GM23338 (cell line): ENCODE measurements around the gene CNOT6L. TPM values are rescaled to one million over a fixed set of nuclear protein-coding genes. Genes with fewer than 3 reads are reported as not detected.

Experiments used
- ATAC-seq: fragments of 200-7000 bp; cut with Tn5 transposase; 3 replicates; pipeline ENCODE4 v1.9.1; 2020
- DNase-seq: peaks from one replicate; pipeline ENCODE4 v3.0.0-alpha.2; 2015; ENCODE audit warnings: low spot score
- H2AFZ ChIP-seq: fragments of 200-600 bp; sonication (generic); 2 replicates; pipeline ENCODE4 v1.8.0; 2016; ENCODE audit warnings: antibody characterized with exemption, mild to moderate bottlenecking, moderate library complexity
- H3F3A ChIP-seq: fragments of 200-600 bp; sonication (generic); replicated peaks from 2 replicates; pipeline ENCODE4 v1.8.0; 2017; ENCODE audit warnings: antibody characterized with exemption, mixed run types, low read depth
- H3K27ac ChIP-seq: fragments of 200-600 bp; sonication (generic); 2 replicates; pipeline ENCODE4 v1.6.1; 2016; ENCODE audit warnings: low read depth
- H3K27me3 ChIP-seq: fragments of 200-600 bp; sonication (generic); 2 replicates; pipeline ENCODE4 v1.8.0; 2016; ENCODE audit warnings: mild to moderate bottlenecking, mixed run types, moderate library complexity; ENCODE audit not compliant: insufficient read depth
- H3K36me3 ChIP-seq: fragments of 200-600 bp; sonication (generic); 2 replicates; pipeline ENCODE4 v1.8.0; 2016; ENCODE audit warnings: mild to moderate bottlenecking; ENCODE audit not compliant: insufficient read depth
- H3K4me1 ChIP-seq: fragments of 200-600 bp; sonication (generic); 2 replicates; pipeline ENCODE4 v1.8.0; 2016; ENCODE audit warnings: mild to moderate bottlenecking, moderate library complexity; ENCODE audit not compliant: insufficient read depth
- H3K4me2 ChIP-seq: fragments of 200-600 bp; sonication (generic); 2 replicates; pipeline ENCODE4 v1.7.1; 2017; ENCODE audit warnings: mixed run types
- H3K4me3 ChIP-seq: fragments of 200-600 bp; sonication (generic); 2 replicates; pipeline ENCODE4 v1.6.1; 2016; ENCODE audit warnings: mixed run types
- H3K79me2 ChIP-seq: fragments of 200-600 bp; sonication (generic); replicated peaks from 2 replicates; pipeline ENCODE4 v1.8.0; 2017; ENCODE audit warnings: mild to moderate bottlenecking; ENCODE audit not compliant: insufficient read depth
- H3K9me2 ChIP-seq: fragments of 200-600 bp; sonication (generic); 2 replicates; pipeline ENCODE4 v1.8.0; 2017; ENCODE audit not compliant: insufficient read depth
- H4K20me1 ChIP-seq: fragments of 200-600 bp; sonication (generic); replicated peaks from 2 replicates; pipeline ENCODE4 v1.8.0; 2017; ENCODE audit warnings: mild to moderate bottlenecking; ENCODE audit not compliant: insufficient read depth
- H3K27ac Mint-ChIP-seq: 2 replicates; pipeline ENCODE4 v1.8.0; 2020; ENCODE audit warnings: inconsistent platforms, mild to moderate bottlenecking, moderate library complexity, mixed read lengths
- H3K27me3 Mint-ChIP-seq: 3 replicates; pipeline ENCODE4 v1.8.0; 2022; ENCODE audit warnings: low read depth, mild to moderate bottlenecking, moderate library complexity, mixed read lengths, inconsistent platforms; ENCODE audit not compliant: insufficient read depth, poor library complexity
- H3K36me3 Mint-ChIP-seq: 3 replicates; pipeline ENCODE4 v1.8.0; 2021; ENCODE audit warnings: low read depth, mild to moderate bottlenecking, inconsistent platforms, moderate library complexity, mixed read lengths
- H3K4me1 Mint-ChIP-seq: 3 replicates; pipeline ENCODE4 v1.8.0; 2020; ENCODE audit warnings: mild to moderate bottlenecking, inconsistent platforms, mixed read lengths
- H3K4me3 Mint-ChIP-seq: 3 replicates; pipeline ENCODE4 v1.8.0; 2021; ENCODE audit warnings: moderate library complexity, mild to moderate bottlenecking, inconsistent platforms, mixed read lengths
- H3K9me3 Mint-ChIP-seq: 3 replicates; pipeline ENCODE4 v1.8.0; 2020; ENCODE audit warnings: moderate library complexity, mild to moderate bottlenecking, inconsistent platforms, mixed read lengths
- CREB1 ChIP-seq: fragments of 250-450 bp; sonication (Bioruptor Pico); IDR thresholded peaks from 2 replicates; pipeline ENCODE4 v1.5.0; 2020; ENCODE audit warnings: low read depth, mild to moderate bottlenecking, moderate library complexity
- EZH2 ChIP-seq: fragments of 200-600 bp; sonication (generic); IDR thresholded peaks from one replicate; pipeline ENCODE4 v1.8.0; 2017; ENCODE audit warnings: antibody characterized with exemption, mild to moderate bottlenecking, low read depth; ENCODE audit not compliant: unreplicated experiment
- JUNB ChIP-seq: IDR thresholded peaks from one replicate; pipeline ENCODE4 v1.6.1; 2016; ENCODE audit warnings: antibody characterized with exemption; ENCODE audit not compliant: unreplicated experiment
- NANOG ChIP-seq: IDR thresholded peaks from 2 replicates; pipeline ENCODE4 v1.6.1; 2016; ENCODE audit warnings: antibody characterized with exemption, borderline replicate concordance
- POLR2AphosphoS5 ChIP-seq: IDR thresholded peaks from 2 replicates; pipeline ENCODE4 v1.6.1; 2016; ENCODE audit warnings: antibody characterized with exemption, low read depth
- STAT1 ChIP-seq: IDR thresholded peaks from one replicate; pipeline ENCODE4 v1.6.1; 2016; ENCODE audit warnings: antibody characterized with exemption; ENCODE audit not compliant: unreplicated experiment
- ZNF114 ChIP-seq: fragments of 250-450 bp; sonication (Bioruptor Pico); IDR thresholded peaks from 2 replicates; pipeline ENCODE4 v1.5.0; 2020; ENCODE audit warnings: mild to moderate bottlenecking, moderate library complexity
- ZNF331 ChIP-seq: fragments of 250-450 bp; sonication (Bioruptor Pico); IDR thresholded peaks from 2 replicates; pipeline ENCODE4 v1.5.0; 2020; ENCODE audit warnings: low read depth, mild to moderate bottlenecking, moderate library complexity
- polyA plus RNA-seq: library from polyadenylated mRNA; unstranded; fragments of >200 nt; fragmentation: Nextera tagmentation; extraction: Ambion mirVana; gene quantifications from 2 replicates; pipeline ENCODE4 v1.2.1, GENCODE V29; 2016
- total RNA-seq: library from RNA; depleted of rRNA; stranded (reverse); fragments of >200 nt; shearing (Covaris generic); gene quantifications from 2 replicates; pipeline ENCODE4 v1.2.3, GENCODE V29; 2014
- TF ChIP-seq, protein P1 (sequence below): IDR thresholded peaks from 2 replicates; pipeline ENCODE4 v1.6.1; 2016; ENCODE audit warnings: antibody characterized with exemption
- TF ChIP-seq, protein P2 (sequence below): fragments of 250-450 bp; sonication (Bioruptor Pico); IDR thresholded peaks from 2 replicates; pipeline ENCODE4 v1.5.0; 2020; ENCODE audit warnings: mild to moderate bottlenecking, moderate library complexity

The CNOT6L gene
- total and polyA plus RNA-seq, 2 experiments from 2014 or later, result 3.2 to 13.9 TPM

DNA sequence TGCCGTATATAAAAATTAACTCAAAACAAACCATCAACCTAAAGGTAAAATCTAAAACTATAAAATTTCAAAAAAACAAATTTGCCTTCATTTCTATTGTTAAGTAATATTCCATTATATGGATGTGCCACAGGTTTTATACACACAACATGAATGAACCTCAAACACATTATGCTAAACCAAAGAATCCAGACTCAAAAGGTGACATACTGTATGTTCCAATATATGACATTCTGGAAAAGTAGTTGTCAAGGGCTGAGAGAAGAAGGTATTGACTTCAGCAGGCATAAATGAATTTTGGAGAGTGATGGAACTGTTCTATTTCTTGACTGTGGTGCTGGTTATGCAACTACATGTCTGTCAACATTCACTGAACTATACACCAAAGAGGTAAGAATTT is 56.6 kb downstream of the CNOT6L start (continued):
- TF ChIP-seq, protein P1, sequence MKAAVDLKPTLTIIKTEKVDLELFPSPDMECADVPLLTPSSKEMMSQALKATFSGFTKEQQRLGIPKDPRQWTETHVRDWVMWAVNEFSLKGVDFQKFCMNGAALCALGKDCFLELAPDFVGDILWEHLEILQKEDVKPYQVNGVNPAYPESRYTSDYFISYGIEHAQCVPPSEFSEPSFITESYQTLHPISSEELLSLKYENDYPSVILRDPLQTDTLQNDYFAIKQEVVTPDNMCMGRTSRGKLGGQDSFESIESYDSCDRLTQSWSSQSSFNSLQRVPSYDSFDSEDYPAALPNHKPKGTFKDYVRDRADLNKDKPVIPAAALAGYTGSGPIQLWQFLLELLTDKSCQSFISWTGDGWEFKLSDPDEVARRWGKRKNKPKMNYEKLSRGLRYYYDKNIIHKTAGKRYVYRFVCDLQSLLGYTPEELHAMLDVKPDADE, result no peak

DNA sequence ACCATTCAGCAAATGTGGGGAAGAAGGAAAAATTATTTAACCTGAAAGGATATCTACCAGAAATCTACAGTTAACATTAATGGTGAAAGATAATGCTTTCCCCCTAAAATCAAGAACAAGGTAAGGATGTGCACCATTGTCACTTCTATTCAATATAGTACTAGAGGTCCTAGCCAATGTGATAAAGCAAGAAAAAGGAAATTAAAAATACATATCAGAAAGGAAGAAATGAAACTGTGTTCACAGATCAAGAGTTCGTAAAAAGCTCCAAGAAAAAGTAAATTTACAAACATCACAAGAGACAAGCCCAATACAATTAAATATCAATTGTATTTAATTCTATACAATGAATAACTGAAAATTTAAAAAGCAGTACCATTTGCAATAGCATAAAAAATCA is 57.6 kb downstream of the CNOT6L start:
- no peak overlapping the region for H2AFZ ChIP-seq
- no peak overlapping the region for H3K4me2 ChIP-seq
- no peaks in the 10 kb centered on the region for H3K79me2 ChIP-seq
- TF ChIP-seq, protein P1, result no peak
- TF ChIP-seq EZH2, result no peak
- TF ChIP-seq POLR2AphosphoS5, result no peak
- TF ChIP-seq ZNF331 (CRISPR knock-in tag), result no peak
- no peak for TF ChIP-seq CREB1
- H3K36me3 Mint-ChIP-seq, result peaks cover 21% of the 10 kb centered on the region; the same call in 2 of the 3 replicates
- H3K27me3 Mint-ChIP-seq, result no peaks in the 10 kb centered on the region
- DNase-seq, result no peak
- H3K4me1 Mint-ChIP-seq, result no peaks in the 10 kb centered on the region
- peaks cover 17% of the 10 kb centered on the region for H3K9me3 Mint-ChIP-seq
- H3K27ac ChIP-seq, result no peak overlapping the region
- H3K4me3 ChIP-seq, result no peak overlapping the region
- H3K9me2 ChIP-seq, result no peaks in the 10 kb centered on the region
- H4K20me1 ChIP-seq, result no peaks in the 10 kb centered on the region
- no peaks in the 10 kb centered on the region for H3K4me1 ChIP-seq
- H3F3A ChIP-seq, result no peaks in the 10 kb centered on the region
- no peak for ATAC-seq
- no peak overlapping the region for H3K27ac Mint-ChIP-seq
- H3K4me3 Mint-ChIP-seq, result no peak overlapping the region
- H3K36me3 ChIP-seq, result no peaks in the 10 kb centered on the region
- H3K27me3 ChIP-seq, result no peaks in the 10 kb centered on the region

DNA sequence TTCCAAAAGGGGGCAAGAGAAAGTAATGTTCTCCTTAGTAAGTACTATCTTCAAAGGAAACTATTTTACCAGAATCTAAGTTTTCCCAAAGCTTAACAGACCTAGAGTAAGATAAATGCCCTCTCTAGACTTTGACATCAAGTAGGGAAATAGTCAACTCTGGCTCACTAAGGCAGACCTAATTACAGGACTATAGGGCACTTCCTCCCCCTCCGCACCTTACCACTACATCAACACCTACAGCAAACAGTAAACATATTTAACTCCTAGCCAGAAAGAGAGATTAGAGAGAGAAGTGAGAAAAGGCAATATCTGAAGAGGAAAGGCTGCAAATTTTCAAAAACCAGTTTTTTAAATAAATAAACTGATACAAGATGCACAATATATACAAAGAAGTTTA is 60.4 kb downstream of the CNOT6L start:
- no peak overlapping the region for H3K4me2 ChIP-seq
- no peaks in the 10 kb centered on the region for H3K36me3 ChIP-seq
- H3K27ac ChIP-seq, result no peak overlapping the region
- H3K27ac Mint-ChIP-seq, result no peak overlapping the region
- ATAC-seq, result no peak
- H3K27me3 ChIP-seq, result no peaks in the 10 kb centered on the region
- H3K27me3 Mint-ChIP-seq, result no peaks in the 10 kb centered on the region
- H3K36me3 Mint-ChIP-seq, result peaks cover 21% of the 10 kb centered on the region; the same call in 2 of the 3 replicates
- H3K4me1 Mint-ChIP-seq, result no peaks in the 10 kb centered on the region
- H3K4me3 ChIP-seq, result no peak overlapping the region
- no peaks in the 10 kb centered on the region for H3K79me2 ChIP-seq
- H3K9me3 Mint-ChIP-seq, result peaks cover 17% of the 10 kb centered on the region
- H3F3A ChIP-seq, result no peaks in the 10 kb centered on the region
- H3K4me1 ChIP-seq, result no peaks in the 10 kb centered on the region
- no peaks in the 10 kb centered on the region for H3K9me2 ChIP-seq
- no peaks in the 10 kb centered on the region for H4K20me1 ChIP-seq
- no peak for DNase-seq
- H2AFZ ChIP-seq, result no peak overlapping the region
- no peak overlapping the region for H3K4me3 Mint-ChIP-seq
- TF ChIP-seq, protein P2, sequence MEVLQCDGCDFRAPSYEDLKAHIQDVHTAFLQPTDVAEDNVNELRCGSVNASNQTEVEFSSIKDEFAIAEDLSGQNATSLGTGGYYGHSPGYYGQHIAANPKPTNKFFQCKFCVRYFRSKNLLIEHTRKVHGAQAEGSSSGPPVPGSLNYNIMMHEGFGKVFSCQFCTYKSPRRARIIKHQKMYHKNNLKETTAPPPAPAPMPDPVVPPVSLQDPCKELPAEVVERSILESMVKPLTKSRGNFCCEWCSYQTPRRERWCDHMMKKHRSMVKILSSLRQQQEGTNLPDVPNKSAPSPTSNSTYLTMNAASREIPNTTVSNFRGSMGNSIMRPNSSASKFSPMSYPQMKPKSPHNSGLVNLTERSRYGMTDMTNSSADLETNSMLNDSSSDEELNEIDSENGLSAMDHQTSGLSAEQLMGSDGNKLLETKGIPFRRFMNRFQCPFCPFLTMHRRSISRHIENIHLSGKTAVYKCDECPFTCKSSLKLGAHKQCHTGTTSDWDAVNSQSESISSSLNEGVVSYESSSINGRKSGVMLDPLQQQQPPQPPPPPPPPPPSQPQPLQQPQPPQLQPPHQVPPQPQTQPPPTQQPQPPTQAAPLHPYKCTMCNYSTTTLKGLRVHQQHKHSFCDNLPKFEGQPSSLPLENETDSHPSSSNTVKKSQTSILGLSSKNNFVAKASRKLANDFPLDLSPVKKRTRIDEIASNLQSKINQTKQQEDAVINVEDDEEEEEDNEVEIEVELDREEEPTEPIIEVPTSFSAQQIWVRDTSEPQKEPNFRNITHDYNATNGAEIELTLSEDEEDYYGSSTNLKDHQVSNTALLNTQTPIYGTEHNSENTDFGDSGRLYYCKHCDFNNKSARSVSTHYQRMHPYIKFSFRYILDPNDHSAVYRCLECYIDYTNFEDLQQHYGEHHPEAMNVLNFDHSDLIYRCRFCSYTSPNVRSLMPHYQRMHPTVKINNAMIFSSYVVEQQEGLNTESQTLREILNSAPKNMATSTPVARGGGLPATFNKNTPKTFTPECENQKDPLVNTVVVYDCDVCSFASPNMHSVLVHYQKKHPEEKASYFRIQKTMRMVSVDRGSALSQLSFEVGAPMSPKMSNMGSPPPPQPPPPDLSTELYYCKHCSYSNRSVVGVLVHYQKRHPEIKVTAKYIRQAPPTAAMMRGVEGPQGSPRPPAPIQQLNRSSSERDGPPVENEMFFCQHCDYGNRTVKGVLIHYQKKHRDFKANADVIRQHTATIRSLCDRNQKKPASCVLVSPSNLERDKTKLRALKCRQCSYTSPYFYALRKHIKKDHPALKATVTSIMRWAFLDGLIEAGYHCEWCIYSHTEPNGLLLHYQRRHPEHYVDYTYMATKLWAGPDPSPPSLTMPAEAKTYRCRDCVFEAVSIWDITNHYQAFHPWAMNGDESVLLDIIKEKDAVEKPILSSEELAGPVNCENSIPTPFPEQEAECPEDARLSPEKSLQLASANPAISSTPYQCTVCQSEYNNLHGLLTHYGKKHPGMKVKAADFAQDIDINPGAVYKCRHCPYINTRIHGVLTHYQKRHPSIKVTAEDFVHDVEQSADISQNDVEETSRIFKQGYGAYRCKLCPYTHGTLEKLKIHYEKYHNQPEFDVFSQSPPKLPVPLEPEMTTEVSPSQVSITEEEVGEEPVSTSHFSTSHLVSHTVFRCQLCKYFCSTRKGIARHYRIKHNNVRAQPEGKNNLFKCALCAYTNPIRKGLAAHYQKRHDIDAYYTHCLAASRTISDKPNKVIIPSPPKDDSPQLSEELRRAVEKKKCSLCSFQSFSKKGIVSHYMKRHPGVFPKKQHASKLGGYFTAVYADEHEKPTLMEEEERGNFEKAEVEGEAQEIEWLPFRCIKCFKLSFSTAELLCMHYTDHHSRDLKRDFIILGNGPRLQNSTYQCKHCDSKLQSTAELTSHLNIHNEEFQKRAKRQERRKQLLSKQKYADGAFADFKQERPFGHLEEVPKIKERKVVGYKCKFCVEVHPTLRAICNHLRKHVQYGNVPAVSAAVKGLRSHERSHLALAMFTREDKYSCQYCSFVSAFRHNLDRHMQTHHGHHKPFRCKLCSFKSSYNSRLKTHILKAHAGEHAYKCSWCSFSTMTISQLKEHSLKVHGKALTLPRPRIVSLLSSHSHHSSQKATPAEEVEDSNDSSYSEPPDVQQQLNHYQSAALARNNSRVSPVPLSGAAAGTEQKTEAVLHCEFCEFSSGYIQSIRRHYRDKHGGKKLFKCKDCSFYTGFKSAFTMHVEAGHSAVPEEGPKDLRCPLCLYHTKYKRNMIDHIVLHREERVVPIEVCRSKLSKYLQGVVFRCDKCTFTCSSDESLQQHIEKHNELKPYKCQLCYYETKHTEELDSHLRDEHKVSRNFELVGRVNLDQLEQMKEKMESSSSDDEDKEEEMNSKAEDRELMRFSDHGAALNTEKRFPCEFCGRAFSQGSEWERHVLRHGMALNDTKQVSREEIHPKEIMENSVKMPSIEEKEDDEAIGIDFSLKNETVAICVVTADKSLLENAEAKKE (CRISPR knock-in tag), result no peak
- TF ChIP-seq, protein P1, result no peak
- TF ChIP-seq JUNB, result no peak
- TF ChIP-seq ZNF331 (CRISPR knock-in tag), result no peak
- no peak for TF ChIP-seq STAT1
- TF ChIP-seq POLR2AphosphoS5, result no peak
- no peak for TF ChIP-seq EZH2
- no peak for TF ChIP-seq ZNF114 (CRISPR knock-in tag)
- no peak for TF ChIP-seq NANOG
